NCI-H2227 (cell line): ENCODE measurements around the gene TEX28.
"Not testable (repeated sequence)": the region's sequence is repeated elsewhere in the genome, so short reads cannot be mapped to it uniquely, and the experiment has no call there.

ENCODE experiments used
- DNase-seq: peaks from one replicate; lab custom pipeline; 2025; ENCODE audit not compliant: unreplicated experiment; lab: John Stamatoyannopoulos, UW

Gene TEX28

DNA sequence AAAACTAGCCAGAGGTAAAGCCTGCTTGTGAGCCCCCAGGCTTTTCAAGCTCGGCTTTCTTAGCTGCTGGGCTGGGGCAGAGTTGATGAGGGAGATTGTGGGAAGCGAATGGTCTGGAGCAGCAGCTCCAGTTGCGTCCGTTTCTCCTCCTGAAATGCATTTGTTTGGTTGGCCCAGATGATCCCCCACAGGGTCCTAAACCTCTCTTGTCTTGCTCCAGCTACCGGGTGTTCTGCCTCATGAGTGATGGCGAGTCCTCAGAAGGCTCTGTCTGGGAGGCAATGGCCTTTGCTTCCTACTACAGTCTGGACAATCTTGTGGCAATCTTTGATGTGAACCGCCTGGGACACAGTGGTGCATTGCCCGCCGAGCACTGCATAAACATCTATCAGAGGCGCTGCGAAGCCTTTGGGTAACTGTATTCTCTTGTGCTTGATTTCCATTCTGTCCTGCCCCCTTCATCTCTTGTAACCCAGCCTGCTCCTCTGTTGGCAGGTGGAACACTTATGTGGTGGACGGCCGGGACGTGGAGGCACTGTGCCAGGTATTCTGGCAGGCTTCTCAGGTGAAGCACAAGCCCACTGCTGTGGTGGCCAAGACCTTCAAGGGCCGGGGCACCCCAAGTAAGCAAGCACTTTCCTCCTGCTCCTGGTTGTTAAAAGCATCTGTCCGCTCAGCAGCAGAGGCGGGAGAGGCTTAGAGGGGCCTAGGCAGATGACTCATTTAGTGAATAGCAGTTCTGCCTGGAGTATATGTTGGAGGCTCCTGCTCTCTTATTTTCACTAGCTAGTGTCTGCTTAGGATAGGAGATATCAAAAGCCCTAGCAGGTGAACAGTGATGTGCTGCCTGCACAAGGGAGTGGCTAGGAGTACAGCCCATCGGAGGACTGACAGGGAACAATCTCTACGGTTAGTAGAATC lies 16.0 kb upstream of the TEX28 start:
- DNase-seq: no peak

DNA sequence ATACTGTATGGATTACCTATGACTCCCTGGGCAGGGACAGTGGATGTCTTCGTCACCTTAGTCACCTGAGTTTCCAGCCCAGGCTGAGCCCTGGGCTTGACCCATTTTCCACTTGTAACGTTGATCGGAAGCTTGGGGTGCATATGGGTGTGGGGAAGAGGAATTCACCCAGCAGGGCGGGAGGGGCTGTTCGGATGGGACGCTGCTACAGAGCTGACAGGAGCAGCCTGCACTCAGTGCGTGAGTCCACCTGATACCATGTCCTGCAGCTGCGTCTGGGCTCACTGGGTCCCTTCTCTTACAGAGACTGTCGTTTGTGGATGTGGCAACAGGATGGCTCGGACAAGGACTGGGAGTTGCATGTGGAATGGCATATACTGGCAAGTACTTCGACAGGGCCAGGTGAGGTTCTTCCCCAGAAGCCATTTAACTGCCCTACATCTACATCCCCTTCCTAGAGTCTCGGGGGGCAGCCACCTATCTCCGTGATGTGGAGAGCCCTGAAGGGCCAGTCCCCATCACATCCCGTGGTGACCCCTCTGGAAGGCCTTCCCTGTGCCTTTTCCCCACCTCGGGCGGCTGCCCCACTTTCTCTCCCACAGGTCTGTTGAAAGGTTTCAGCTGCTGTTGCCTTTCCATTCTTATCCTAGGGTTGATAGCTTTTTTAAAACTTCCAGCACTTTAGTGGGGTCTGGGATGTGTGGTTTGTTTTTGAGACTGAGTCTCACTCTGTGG lies 14.3 kb upstream of the TEX28 start:
- no peak for DNase-seq

DNA sequence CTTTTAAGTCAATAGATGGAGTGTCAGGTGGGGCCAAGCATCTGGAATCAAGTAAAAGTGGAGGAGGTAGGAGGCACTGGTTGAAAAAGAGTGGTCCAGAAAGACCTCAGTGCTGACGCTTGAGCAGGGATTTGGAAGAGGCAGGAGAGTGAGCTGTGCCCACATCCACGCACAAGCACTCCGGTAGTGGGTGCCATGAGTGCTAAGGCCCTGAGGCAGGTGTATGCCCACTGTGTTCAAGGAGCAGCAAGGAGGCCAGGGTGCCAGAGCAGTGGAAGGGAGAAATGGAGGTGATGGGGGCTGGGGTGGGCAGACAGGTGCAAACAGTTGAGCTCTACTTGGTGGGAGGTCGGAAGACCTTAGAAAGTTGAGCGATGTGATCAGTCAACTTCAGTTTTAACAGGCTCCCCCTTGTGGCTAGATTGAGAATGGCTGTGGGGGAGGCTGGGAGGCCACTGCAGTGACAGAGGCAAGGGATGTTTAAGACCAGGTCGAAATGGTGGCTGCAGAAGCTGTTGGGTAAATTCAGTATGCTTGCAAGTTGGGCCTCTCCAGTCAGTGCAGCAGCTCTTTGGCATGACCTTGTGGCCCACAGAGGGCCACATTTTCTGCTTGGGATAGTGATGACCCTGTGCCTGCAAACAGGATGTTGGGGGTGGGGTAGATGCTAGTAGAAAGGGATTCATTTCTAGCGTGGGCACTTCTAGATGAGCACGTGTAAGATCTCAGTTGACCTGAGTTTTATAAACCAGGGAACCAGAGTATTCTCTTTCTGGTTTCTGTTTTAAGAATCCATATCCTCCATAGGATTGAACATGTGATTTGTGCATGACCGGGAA lies 13.4 kb upstream of the TEX28 start:
- peak; percentile 57 for DNase-seq

DNA sequence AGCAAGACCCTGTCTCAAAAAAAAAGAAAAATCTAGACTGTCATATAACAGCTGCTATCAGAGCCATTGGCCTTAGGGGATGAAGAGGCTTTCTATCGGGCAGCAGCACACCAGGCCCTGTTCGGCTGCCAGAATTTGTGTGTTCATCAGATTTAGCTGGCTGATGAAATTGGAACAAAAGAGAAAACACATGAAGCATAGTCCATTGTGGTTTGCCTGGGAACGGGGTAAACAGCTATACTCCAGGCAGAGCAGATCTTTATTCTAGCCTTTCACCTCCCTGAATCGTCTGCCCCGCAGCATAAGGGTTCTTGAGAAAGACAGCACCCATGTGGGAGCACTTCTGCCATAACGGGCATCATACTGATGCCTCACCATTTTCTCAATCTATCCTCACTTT lies 12.3 kb upstream of the TEX28 start:
- DNase-seq: no peak

DNA sequence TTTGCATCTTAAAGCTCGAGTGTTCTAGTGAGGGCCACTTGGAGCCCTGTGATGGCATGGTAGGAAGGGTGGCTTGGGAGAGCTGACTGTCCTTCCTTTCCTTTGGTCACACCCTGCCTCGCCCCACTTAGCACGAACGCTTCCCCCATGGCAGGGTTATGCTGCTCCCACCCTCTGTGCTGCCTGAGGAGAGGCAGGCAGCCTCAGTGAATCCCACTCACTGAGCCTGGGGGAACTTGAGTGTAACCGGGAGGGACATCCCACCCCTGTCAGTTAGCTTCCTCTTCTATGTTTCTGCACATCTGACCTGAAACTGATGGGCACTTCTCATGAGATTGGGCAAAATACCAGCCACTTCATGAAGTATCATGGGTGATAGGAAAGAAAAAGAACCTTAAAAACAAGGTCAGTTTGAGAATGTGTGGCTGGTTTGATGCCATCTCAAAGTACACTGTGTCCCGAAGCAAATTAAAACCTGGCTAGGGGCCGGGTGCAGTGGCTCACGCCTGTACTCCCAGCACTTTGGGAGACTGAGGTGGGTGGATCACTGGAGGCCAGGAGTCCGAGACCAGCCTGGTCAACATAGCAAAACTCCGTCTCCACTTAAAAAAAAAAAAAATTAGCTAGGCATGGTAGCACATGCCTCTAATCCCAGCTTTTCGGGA lies 10.7 kb upstream of the TEX28 start:
- no peak for DNase-seq

DNA sequence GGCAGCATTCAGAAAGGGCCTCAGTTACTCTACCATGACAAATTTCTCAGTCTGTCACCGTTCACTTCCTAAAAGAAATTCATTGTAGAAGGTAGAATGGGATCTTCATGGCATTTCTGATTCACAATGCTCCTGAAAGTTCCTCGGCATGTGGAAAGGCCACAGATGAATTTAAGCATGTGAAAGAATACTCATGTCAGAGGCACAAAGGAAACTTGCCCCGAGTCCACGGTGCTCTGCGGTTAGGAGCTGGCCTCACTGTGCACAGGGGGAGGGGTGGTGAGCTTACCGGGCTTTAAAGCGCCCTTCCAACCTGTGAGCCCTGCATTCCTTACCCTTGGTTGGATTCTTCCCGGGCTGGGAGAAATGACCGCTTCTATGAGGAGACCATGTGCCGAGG lies 9.9 kb upstream of the TEX28 start:
- no peak for DNase-seq

DNA sequence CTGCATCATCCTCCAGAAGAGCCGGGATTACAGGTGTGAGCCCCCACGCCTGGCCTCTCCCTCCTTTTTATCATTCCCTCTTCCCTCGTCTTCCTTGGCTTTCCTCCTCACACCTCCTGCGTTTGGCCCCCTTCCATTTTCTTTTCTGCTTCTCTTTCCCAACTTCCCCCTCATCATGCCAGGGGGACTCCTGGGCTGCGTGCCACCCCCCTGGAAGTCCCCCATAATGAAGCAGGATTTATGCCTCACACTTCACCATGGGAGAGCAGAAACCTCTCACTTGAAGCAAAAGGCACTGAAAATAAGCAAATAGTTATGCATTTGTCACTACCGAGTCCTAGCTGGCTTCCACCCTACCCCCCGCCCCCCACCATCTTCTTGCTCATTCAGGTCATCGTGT lies 8.6 kb upstream of the TEX28 start:
- no peak for DNase-seq

DNA sequence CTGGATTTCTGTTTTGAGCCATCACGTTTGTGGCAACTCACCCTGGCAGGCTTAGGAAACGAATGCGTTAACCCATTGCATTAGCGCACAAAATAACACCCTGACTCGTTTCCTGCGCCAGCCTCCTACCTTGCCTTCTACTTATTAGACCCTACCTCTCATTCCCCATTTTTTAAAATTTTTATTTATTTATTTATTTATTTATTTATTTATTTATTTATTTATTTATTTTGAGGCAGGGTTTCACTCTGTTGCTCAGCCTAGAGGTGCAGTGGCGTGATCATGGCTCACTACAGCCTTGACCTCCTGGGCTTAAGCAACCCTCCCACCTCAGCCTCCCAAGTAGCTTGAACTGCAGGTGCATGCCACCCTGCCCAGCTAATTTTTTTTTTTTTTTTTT lies 8.1 kb upstream of the TEX28 start:
- not testable (repeated sequence) for DNase-seq

DNA sequence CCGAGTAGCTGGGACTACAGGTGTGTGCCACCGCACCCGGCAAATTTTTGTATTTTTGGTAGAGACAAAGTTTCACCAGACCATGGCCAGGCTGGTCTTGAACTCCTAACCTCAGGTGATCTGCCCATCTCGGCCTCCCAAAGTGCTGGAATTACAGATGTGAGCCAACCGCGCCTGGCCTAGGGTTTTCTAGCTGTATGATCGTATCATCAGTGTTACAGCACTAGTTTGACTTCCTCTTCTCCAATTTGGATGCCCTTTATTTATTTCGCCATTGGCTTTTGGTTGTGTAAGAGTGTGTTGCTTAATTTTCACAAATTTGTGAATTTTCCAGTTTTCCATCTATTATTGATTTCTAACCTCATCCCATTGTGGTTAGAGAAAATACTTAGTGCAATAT lies 5.9 kb upstream of the TEX28 start:
- DNase-seq: no peak

DNA sequence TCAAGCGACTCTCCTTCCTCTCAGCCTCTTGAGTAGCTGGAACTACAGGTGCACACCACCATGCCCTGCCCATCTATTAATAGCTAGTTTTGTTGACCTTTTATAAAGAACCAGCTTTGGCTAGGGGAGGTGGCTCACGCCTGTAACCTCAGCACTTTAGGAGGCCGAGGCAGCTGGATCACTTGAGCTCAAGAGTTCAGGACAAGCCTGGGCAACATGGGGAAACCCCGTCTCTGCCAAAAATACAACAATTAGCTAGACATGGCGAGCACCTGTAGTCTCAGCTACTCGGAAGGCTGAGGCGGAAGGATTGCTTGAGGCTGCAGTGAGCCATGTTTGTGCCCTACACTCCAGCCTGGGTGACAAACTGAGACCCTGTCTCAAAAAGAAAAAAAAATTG lies 3.4 kb upstream of the TEX28 start:
- DNase-seq: no peak

DNA sequence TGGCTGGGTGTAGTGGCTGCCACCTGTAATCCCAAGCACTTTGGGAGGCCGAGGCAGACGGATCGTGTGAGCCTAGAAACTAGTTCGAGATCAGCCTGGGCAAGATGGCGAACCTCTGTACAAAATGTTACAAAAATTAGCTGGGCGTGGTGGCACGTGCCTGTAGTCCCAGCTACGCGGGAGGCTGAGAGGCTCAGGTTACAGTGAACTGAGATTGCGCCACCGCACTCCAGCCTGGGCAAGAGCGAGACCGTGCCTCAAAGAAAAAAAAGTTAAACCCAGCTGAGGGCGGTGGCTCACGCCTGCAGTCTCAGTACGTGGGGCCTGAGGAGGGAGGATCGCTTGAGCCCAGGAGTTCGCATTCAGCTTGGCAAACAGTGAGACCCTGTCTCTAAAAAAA lies 1.8 kb upstream of the TEX28 start:
- DNase-seq: no peak

DNA sequence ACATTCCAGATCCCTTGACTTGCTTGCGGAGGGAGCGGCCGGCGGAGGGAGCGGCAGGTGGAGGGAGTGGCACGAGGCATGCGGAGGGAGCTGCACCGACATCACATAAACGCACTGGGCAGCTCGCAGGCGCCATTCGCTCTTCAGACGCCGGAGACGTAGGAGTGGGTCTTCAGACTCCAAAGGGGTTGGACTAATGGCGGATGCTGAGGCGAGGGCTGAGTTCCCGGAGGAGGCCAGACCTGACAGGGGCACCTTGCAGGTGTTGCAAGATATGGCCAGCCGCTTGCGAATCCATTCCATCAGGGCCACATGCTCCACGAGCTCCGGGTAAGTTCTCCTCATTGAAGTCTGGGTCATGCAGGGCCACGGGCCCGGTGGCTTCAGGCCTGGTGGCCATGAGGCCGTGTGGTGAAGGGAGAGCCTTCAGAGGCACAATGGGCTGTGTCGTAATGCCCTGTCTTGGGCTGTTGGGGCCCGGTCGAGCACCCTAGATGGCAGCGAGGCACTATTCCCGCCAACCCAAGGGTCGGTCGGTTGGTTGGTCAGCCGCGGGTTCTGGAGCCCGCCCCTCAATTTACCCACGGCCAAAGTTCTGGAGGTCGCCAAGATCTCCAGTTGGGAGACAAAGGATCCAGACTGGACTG lies 863 bp upstream of the TEX28 start, which contains the start of gene TKTL1:
Gene TKTL1, plus strand, starts transcription at position 132 of the 647 bp plus-strand sequence. Its CDS starts 65 bp downstream, at position 197.
- no peak for DNase-seq

DNA sequence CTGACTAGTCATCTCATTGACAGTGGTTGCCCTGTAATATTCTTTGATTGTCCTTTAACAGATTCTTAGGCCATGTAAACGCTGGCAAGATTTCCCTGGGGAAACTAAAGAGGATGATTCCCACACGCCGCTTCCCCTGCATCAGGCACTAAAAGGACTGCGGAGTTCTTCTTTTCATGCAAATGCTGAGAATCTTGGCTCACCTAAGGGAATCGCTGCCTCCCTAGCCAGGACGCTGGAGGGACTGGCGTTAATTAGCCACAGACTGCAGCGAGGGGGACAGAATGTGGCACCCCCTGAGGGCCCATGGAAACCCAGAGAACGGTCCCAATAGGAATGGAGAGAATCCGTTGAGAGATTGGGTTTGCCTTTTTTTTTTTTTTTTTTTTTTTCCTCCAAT lies 8.5 kb downstream of the TEX28 start:
- not testable (repeated sequence) for DNase-seq

DNA sequence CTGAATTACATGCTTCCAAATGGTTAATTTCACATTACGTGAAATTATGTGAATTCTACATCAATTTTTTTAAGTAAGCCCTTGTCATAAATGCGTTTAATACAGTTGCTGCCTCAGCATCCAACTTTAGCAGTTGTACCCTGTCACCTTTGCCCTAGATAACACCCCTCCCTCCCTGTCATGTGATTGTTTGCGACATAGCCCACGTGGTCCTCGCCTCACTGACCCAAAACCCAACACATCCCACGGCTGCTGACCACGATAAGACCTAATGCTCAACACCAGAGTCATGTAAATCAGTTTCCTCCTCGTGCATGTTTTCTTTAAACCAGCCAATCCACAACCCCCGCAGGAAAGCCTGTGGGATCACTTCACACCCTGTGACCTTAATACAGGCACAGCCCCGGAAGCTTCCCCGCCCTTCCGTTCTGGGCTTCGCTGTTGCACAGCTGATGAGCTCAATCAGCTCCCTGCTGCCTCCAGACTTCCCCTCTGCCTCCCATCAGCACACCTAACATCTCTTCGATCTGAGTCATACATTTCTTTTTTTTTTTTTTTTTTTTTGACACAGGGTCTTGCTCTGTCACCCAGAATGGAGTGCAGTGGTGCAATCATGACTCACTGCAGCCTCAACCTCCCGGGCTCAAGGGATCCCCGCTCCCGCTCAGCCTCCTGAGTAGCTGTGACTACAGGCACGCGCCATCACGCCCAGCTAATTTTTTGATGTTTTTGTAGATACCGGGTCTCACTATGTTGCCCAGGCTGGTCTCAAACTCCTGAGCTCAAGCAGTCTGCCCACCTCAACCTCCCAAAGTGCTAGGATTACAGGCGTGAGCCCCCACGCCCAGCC lies 10.2 kb downstream of the TEX28 start:
- DNase-seq: not testable (repeated sequence)

DNA sequence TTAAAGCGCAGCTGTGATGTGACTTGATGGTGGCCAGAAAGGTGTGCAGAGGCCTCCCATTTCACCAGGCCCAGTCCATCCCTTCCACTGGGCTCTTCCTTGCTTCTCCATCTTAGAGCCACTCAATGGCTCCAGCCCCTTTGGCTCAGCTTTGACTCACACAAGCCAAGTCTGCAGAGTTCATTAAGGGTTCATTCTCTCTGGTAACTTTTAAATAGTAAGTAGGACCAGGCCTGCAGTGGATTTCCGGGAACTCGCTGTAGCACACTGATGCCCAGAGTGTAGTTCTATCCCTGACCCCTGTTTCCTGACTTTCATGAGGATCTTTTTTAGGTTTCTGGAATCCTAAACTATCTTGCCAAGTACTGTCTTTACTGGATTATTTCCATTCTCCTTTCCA lies 25.7 kb downstream of the TEX28 start:
- DNase-seq: not testable (repeated sequence)

DNA sequence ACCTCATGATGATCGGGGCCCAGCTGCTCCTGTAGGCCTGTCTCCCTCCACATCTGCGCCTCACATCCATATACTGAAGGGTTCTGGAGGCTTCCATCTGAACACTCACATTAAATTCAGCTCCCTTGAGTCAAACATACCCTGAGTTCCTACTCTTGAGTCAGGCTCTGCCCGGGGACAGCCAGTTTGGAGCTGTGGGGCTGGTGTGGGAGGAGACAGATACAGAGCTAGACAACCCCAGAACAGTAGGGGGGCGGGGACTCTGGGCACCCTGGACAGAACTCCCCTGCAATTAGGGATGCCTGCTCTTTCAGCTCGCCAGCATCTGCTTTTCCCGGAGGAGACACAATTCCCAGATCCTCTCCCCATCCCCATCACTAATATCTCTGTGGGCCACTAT lies 31.9 kb downstream of the TEX28 start:
- not testable (repeated sequence) for DNase-seq

DNA sequence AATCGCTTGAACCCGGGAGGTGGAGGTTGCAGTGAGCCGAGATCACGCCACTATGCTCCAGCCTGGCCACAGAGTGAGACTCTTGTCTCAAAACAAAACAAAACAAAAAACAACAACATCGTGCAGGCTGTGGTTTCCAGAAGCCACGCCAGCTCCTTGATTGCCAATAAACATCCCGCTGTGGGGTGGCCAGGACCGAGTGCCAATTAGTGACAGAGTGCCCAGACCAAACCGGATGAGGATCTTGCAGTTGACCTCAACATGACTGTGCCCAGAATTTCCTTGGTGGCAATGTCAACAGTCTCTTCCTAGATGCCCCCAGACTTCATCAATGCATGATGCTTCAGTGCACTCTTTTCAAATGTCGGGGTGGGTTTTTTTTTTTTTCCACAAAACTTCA lies 36.2 kb downstream of the TEX28 start:
- not testable (repeated sequence) for DNase-seq

DNA sequence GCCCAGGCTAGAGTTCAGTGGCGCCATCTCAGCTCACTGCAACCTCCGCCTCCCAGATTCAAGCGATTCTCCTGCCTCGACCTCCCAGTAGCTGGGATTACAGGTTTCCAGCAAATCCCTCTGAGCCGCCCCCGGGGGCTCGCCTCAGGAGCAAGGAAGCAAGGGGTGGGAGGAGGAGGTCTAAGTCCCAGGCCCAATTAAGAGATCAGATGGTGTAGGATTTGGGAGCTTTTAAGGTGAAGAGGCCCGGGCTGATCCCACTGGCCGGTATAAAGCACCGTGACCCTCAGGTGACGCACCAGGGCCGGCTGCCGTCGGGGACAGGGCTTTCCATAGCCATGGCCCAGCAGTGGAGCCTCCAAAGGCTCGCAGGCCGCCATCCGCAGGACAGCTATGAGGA lies 37.6 kb downstream of the TEX28 start, which contains the start of gene OPN1MW3:
Gene OPN1MW3, plus strand, starts transcription at position 301 of the 400 bp plus-strand sequence. Its CDS starts 38 bp downstream, at position 339.
- not testable (repeated sequence) for DNase-seq

DNA sequence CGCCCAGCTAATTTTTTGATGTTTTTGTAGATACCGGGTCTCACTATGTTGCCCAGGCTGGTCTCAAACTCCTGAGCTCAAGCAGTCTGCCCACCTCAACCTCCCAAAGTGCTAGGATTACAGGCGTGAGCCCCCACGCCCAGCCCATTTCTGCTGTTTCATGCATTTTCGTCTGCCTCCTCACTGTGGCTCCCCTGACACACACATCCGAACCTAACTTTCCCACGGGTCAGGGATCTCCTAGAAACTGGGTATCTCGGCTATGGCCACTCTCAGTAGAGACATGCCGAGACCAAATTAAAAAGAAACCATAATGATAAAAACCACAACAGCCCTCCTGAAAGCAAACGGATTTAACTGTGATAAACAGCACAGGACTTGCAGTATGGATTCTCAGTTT lies 46.8 kb downstream of the TEX28 start:
- not testable (repeated sequence) for DNase-seq
